Measurements from ENCODE around the gene SLC36A2. TPM values are rescaled to one million over a fixed set of nuclear protein-coding genes. Genes with fewer than 3 reads are reported as not detected.

Gene SLC36A2
- total RNA-seq, 2 donors from 2014 or later = not detected

- no peak overlapping the region for H3K4me3 ChIP-seq
- H3K9ac ChIP-seq (ENCODE audit: low read depth in 2 of 2, low read length in 2 of 2) = no peak overlapping the region
- H3K27ac ChIP-seq = no peak overlapping the region
- H3K4me1 ChIP-seq = no peaks in the 10 kb centered on the region
- H3K36me3 ChIP-seq = no peaks in the 10 kb centered on the region
- no peak for DNase-seq
- intact Hi-C loops (cut with DNase I) = no loop called here
- no peaks in the 10 kb centered on the region for H3K27me3 ChIP-seq
- TF ChIP-seq, protein P1, sequence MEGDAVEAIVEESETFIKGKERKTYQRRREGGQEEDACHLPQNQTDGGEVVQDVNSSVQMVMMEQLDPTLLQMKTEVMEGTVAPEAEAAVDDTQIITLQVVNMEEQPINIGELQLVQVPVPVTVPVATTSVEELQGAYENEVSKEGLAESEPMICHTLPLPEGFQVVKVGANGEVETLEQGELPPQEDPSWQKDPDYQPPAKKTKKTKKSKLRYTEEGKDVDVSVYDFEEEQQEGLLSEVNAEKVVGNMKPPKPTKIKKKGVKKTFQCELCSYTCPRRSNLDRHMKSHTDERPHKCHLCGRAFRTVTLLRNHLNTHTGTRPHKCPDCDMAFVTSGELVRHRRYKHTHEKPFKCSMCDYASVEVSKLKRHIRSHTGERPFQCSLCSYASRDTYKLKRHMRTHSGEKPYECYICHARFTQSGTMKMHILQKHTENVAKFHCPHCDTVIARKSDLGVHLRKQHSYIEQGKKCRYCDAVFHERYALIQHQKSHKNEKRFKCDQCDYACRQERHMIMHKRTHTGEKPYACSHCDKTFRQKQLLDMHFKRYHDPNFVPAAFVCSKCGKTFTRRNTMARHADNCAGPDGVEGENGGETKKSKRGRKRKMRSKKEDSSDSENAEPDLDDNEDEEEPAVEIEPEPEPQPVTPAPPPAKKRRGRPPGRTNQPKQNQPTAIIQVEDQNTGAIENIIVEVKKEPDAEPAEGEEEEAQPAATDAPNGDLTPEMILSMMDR (IDR thresholded peaks at IDR 0.05) = no peak
- H3K9me3 ChIP-seq = no peaks in the 10 kb centered on the region
Observed at GRCh38 chr5:151345187-151345807, 2.1 kb downstream of the SLC36A2 start.

GRCh38 chr5:151344088-151344487 is 3.3 kb downstream of the SLC36A2 start:
- Histone ChIP-seq H3K4me1 (no peaks in the 10 kb centered on the region), H3K36me3 (no peaks in the 10 kb centered on the region), H3K4me3 (no peak overlapping the region), H3K9me3 (no peaks in the 10 kb centered on the region), H3K9ac (ENCODE audit: low read depth in 2 of 2, low read length in 2 of 2) (no peak overlapping the region), H3K27ac (no peak overlapping the region), H3K27me3 (no peaks in the 10 kb centered on the region)
- DNase-seq = no peak
- TF ChIP-seq, protein P1 (IDR thresholded peaks at IDR 0.05) = no peak
- intact Hi-C loops (cut with DNase I) = no loop called here

- no peak overlapping the region for H3K9ac ChIP-seq (ENCODE audit: low read depth in 2 of 2, low read length in 2 of 2)
- no peaks in the 10 kb centered on the region for H3K27me3 ChIP-seq
- no peaks in the 10 kb centered on the region for H3K36me3 ChIP-seq
- no peak overlapping the region for H3K27ac ChIP-seq
- TF ChIP-seq, protein P1 (IDR thresholded peaks at IDR 0.05) = no peak
- H3K4me1 ChIP-seq = no peaks in the 10 kb centered on the region
- intact Hi-C loops (cut with DNase I) = no loop called here
- no peaks in the 10 kb centered on the region for H3K9me3 ChIP-seq
- H3K4me3 ChIP-seq = no peak overlapping the region
- no peak for DNase-seq
Observed at GRCh38 chr5:151340004-151340403, 7.4 kb downstream of the SLC36A2 start.

- Histone ChIP-seq H3K27me3 (no peaks in the 10 kb centered on the region), H3K36me3 (no peaks in the 10 kb centered on the region), H3K27ac (no peak overlapping the region), H3K4me1 (no peaks in the 10 kb centered on the region), H3K9ac (ENCODE audit: low read depth in 2 of 2, low read length in 2 of 2) (no peak overlapping the region), H3K9me3 (no peaks in the 10 kb centered on the region), H3K4me3 (no peak overlapping the region)
- intact Hi-C loops (cut with DNase I) = no loop called here
- DNase-seq = no peak
- TF ChIP-seq, protein P1 (IDR thresholded peaks at IDR 0.05) = no peak
Observed at GRCh38 chr5:151338734-151339133, 8.6 kb downstream of the SLC36A2 start.

DNA sequence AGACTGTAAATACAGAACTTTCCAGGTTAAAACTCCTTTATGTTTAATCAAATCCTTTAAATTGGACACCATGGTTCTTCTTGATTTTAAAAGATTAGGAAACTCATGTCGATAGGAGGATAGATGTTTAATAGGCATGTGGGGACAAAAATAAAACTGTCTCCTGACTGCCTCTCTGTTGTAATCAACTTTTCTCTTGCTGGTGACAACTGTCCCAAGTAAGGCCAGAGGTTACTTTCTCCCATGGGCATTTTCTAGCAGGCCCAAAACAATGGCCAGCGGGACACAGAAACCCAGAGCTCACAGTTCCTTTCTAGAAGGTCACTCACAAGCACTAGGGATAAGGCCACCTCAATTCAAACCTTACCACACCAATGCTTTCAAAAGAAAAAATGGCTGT is 14.5 kb downstream of the SLC36A2 start:
- Histone ChIP-seq H3K27ac (no peak overlapping the region), H3K9ac (ENCODE audit: low read depth in 2 of 2, low read length in 2 of 2) (no peak overlapping the region), H3K27me3 (no peaks in the 10 kb centered on the region), H3K36me3 (no peaks in the 10 kb centered on the region), H3K4me1 (no peaks in the 10 kb centered on the region), H3K9me3 (no peaks in the 10 kb centered on the region), H3K4me3 (no peak overlapping the region)
- DNase-seq = no peak
- intact Hi-C loops (cut with DNase I) = no loop called here
- TF ChIP-seq, protein P1 (IDR thresholded peaks at IDR 0.05) = no peak
